Measurements from ENCODE around the gene MME. TPM values are rescaled to one million over a fixed set of nuclear protein-coding genes. Genes with fewer than 3 reads are reported as not detected.
"Not testable (repeated sequence)": the region's sequence is repeated elsewhere in the genome, so short reads cannot be mapped to it uniquely, and the experiment has no call there.

MME gene
- total RNA-seq, 4 donors from 2014 or later, result 0.27 to 6.2 (median 3.8) TPM

DNA sequence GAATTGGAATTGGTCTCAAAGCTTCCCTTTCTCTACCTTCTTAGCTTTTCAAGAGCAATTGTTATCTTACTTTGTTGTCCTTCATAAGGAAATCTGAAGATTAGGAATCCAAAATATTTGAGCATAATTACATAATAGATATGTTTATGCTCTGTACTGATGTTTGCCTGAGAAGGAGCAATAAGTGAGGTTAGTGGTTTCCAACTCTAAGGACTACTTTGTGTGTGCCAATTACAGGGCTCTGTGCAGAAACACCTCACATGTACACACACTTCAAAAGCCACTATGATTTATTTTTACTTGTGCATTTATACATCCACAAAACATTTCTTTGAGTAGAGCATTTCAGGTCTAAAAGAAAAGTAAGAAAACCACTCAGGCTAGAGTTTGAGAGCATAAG is 49.9 kb downstream of the MME start:
- no peaks in the 10 kb centered on the region for H3K36me3 ChIP-seq
- no peaks in the 10 kb centered on the region for H3K27me3 ChIP-seq
- intact Hi-C loops (cut with DNase I), result no loop called here
- TF ChIP-seq, protein P1, sequence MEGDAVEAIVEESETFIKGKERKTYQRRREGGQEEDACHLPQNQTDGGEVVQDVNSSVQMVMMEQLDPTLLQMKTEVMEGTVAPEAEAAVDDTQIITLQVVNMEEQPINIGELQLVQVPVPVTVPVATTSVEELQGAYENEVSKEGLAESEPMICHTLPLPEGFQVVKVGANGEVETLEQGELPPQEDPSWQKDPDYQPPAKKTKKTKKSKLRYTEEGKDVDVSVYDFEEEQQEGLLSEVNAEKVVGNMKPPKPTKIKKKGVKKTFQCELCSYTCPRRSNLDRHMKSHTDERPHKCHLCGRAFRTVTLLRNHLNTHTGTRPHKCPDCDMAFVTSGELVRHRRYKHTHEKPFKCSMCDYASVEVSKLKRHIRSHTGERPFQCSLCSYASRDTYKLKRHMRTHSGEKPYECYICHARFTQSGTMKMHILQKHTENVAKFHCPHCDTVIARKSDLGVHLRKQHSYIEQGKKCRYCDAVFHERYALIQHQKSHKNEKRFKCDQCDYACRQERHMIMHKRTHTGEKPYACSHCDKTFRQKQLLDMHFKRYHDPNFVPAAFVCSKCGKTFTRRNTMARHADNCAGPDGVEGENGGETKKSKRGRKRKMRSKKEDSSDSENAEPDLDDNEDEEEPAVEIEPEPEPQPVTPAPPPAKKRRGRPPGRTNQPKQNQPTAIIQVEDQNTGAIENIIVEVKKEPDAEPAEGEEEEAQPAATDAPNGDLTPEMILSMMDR (IDR thresholded peaks at IDR 0.05), result no peak
- TF ChIP-seq POLR2A (IDR thresholded peaks at IDR 0.05), result no peak
- H3K9me3 ChIP-seq, result no peaks in the 10 kb centered on the region
- peak overlapping the region in 1 of 4 donors; percentile 42 for H3K27ac ChIP-seq
- H3K4me3 ChIP-seq, result no peak overlapping the region
- H3K4me1 ChIP-seq, result peaks cover 0 to 13% (median 2%) of the 10 kb centered on the region in 3 donors
- no peak for DNase-seq

DNA sequence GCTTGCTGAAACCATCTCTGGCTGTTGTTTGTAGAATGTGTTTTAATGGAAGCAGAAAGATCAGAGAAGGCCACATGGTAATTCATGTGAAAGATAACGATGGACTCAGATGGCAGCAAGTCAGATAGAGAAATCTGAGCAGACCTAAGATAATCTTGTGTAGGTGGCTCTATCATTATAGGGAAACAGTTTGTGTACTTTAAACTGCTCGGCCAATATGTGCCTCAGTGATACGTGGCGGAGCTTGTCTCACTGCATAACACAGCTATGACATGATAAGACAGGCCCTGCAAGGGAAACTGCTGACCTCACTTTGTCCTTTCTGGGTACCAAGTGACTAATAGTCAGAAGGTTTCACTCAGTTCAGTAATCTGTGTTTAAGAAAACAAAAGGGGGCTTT is 51.0 kb downstream of the MME start:
- Histone ChIP-seq H3K36me3 (no peaks in the 10 kb centered on the region), H3K9me3 (no peaks in the 10 kb centered on the region), H3K27me3 (no peaks in the 10 kb centered on the region), H3K27ac (peak overlapping the region in 2 of 4 donors; percentile 65 to 74), H3K4me1 (peaks cover 0 to 13% (median 2%) of the 10 kb centered on the region in 3 donors), H3K4me3 (no peak overlapping the region)
- TF ChIP-seq, protein P1 (IDR thresholded peaks at IDR 0.05), result no peak
- no peak for TF ChIP-seq POLR2A (IDR thresholded peaks at IDR 0.05)
- DNase-seq, result no peak
- 26 to 62% methylated on average over 3 to 4 of the region's 4 CpGs for WGBS, 2 donors
- intact Hi-C loops (cut with DNase I), result no loop called here

DNA sequence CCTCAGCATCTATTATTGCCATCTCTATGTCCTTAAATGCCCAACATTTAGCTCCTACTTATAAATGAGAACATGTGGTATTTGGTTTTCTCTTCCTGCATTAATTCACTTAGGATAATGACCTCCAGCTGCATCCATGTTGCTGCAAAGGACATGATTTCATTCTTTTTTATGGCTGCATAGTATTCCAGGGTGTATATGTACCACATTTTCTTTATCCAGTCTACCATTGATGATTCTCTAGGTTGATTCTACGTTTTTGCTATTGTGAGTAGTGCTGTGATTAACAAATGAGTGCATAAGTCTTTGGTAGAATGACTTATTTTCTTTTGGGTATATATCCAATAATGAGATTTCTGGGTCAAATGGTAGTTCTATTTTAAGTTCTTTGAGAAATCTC is 54.2 kb downstream of the MME start:
- H3K4me3 ChIP-seq; H3K27ac ChIP-seq; H3K27me3 ChIP-seq; H3K9me3 ChIP-seq; DNase-seq; H3K36me3 ChIP-seq; intact Hi-C loops (cut with DNase I): not testable (repeated sequence)
- WGBS, 2 donors, result 30 to 56% methylated on average over 1 of the region's 1 CpG
- peaks cover 0 to 13% (median 2%) of the 10 kb centered on the region in 3 donors for H3K4me1 ChIP-seq

DNA sequence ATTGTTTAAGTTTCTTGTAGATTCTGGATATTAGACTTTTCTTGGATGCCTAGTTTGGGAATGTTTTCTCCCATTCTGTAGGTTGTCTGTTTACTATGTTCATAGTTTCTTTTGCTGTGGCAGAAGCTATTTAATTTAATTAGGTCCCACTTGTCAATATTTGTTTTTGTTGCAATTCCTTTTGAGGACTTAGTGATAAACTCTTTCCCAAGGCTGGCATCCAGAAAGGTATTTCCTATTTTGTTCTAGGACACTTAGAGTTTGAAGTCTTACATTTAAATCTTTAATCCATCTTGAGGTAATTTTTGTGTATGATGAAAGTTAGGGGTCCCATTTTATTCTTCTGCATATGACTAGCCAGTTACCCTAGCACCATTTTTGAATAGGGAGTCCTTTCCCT is 54.9 kb downstream of the MME start:
- Histone ChIP-seq H3K36me3 (no peaks in the 10 kb centered on the region), H3K27me3 (no peaks in the 10 kb centered on the region), H3K27ac (no peak overlapping the region), H3K4me1 (peaks cover 0 to 13% (median 2%) of the 10 kb centered on the region in 3 donors), H3K4me3 (no peak overlapping the region), H3K9me3 (no peaks in the 10 kb centered on the region)
- intact Hi-C loops (cut with DNase I), result no loop called here
- TF ChIP-seq, protein P1 (IDR thresholded peaks at IDR 0.05), result no peak
- TF ChIP-seq POLR2A (IDR thresholded peaks at IDR 0.05), result no peak
- DNase-seq, result no peak

DNA sequence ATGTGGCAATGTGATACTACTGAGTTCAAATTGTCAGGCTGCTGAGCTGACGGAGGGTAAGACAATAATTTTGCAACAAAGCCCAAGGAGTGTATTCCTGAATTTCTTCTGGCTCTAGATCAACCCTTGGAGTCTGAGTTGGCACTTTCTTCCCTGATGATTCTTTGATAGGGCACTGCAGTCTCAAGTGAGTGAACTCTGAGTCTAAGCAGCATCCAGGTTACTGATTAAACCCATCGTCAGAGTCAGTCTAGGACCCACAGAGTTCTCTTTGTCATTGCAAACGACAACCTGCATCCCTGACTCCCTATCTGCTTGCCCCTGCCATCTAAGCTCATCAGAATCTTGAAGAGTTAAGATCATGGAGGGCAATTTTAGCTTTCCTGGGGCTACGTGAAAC is 58.6 kb downstream of the MME start:
- no peaks in the 10 kb centered on the region for H3K4me1 ChIP-seq
- no peaks in the 10 kb centered on the region for H3K9me3 ChIP-seq
- TF ChIP-seq, protein P1 (IDR thresholded peaks at IDR 0.05), result no peak
- TF ChIP-seq POLR2A (IDR thresholded peaks at IDR 0.05), result no peak
- no peak for DNase-seq
- no peaks in the 10 kb centered on the region for H3K36me3 ChIP-seq
- 68 to 75% methylated on average over 4 of the region's 4 CpGs for WGBS, 2 donors
- no peaks in the 10 kb centered on the region for H3K27me3 ChIP-seq
- intact Hi-C loops (cut with DNase I), result no loop called here
- H3K27ac ChIP-seq, result no peak overlapping the region
- no peak overlapping the region for H3K4me3 ChIP-seq

DNA sequence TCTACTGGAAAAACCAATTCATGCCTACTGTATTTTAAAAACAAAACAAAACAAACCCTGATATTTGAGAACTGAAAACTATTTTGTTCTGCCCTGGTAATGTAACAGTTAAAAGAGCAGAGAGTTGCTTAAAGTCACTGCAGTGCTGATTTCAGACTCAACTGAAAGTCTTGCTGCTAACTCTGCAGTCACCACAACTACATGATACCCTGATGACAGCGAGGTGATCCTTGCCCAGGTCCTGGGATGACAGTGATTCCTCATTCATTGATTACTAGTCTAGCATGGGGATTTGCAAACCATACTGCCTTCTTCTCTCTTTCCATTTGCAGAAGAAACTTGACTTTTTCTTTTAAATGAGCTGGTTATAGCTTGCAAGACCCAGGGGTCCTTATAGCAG is 67.5 kb downstream of the MME start:
- Histone ChIP-seq H3K4me3 (no peak overlapping the region), H3K27ac (no peak overlapping the region), H3K9me3 (no peaks in the 10 kb centered on the region), H3K4me1 (no peaks in the 10 kb centered on the region), H3K27me3 (no peaks in the 10 kb centered on the region), H3K36me3 (no peaks in the 10 kb centered on the region)
- intact Hi-C loops (cut with DNase I), result no loop called here
- WGBS, 2 donors, result 35 to 80% methylated on average over 1 of the region's 1 CpG
- TF ChIP-seq POLR2A (IDR thresholded peaks at IDR 0.05), result no peak
- TF ChIP-seq, protein P1 (IDR thresholded peaks at IDR 0.05), result no peak
- no peak for DNase-seq
